ENCODE data around the gene TFAP2C.
"Not testable (repeated sequence)": the region's sequence is repeated elsewhere in the genome, so short reads cannot be mapped to it uniquely, and the experiment has no call there.

- TF ChIP-seq CTCF (IDR thresholded peaks at IDR 0.05; ENCODE audit: borderline replicate concordance, extremely low read depth, low read length, poor library complexity, severe bottlenecking); EZH2 (IDR thresholded peaks at IDR 0.05; ENCODE audit: borderline replicate concordance, low read depth, low read length, severe bottlenecking): not testable (repeated sequence)
These were observed 5.2 kb upstream of the TFAP2C start for GRCh38 chr20:56623930-56624329.

Measured in DND-41 (cell line).